HG02623 (cell line): ENCODE data around the gene KIF1A.

Source experiments
- ATAC-seq: cut with Tn5 transposase; IDR thresholded peaks from one replicate; pipeline ENCODE4 v1.9.1; 2021; ENCODE audit warnings: moderate library complexity; ENCODE audit not compliant: unreplicated experiment

Gene KIF1A, protein sequence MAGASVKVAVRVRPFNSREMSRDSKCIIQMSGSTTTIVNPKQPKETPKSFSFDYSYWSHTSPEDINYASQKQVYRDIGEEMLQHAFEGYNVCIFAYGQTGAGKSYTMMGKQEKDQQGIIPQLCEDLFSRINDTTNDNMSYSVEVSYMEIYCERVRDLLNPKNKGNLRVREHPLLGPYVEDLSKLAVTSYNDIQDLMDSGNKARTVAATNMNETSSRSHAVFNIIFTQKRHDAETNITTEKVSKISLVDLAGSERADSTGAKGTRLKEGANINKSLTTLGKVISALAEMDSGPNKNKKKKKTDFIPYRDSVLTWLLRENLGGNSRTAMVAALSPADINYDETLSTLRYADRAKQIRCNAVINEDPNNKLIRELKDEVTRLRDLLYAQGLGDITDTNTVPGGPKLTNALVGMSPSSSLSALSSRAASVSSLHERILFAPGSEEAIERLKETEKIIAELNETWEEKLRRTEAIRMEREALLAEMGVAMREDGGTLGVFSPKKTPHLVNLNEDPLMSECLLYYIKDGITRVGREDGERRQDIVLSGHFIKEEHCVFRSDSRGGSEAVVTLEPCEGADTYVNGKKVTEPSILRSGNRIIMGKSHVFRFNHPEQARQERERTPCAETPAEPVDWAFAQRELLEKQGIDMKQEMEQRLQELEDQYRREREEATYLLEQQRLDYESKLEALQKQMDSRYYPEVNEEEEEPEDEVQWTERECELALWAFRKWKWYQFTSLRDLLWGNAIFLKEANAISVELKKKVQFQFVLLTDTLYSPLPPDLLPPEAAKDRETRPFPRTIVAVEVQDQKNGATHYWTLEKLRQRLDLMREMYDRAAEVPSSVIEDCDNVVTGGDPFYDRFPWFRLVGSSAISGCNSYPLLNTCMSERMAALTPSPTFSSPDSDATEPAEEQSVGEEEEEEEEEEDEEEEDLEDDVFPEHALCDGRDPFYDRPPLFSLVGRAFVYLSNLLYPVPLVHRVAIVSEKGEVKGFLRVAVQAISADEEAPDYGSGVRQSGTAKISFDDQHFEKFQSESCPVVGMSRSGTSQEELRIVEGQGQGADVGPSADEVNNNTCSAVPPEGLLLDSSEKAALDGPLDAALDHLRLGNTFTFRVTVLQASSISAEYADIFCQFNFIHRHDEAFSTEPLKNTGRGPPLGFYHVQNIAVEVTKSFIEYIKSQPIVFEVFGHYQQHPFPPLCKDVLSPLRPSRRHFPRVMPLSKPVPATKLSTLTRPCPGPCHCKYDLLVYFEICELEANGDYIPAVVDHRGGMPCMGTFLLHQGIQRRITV (N-terminal part only)

DNA sequence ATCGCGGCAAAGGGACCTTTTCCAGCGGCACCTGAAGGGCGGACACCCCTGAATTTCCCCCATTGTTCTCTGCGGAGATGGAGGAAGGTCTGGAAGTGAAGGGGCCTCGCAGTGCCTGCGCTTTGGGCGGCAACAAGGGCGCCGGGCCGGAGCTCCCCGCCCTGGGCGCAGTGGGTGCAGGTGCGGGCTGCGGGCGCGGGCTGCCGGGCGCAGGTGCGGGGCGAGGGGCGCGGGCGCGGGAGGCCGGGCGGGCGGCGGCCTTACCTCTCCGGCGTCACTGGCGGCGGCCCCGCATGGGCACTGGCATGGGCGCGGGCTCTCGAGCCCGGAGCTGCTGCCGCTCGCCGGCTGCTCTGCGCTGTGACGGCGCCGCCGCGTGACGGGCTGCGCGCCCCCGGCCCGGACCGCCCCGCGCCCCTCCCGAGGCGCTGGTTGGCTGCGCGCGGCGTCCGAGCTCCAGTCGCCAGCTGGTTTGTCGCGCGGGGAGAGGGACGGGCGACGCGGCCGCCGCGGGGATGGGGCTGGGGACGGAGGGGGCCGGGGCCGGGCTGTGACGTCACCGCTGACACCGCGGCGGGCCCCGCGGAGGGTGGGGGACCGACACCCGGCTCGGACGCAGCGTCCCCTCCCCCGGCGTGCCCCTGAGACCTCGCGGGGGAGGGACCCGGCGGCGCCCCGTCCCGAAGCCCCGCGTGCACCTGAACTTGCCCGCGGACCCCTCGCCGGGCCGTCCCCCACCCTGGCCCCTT lies at the start of gene KIF1A:
Gene KIF1A, minus strand, starts transcription at position 362 of the 749 bp plus-strand sequence. CDS start 22,467 bp downstream, outside the sequence.
- no peak for ATAC-seq

DNA sequence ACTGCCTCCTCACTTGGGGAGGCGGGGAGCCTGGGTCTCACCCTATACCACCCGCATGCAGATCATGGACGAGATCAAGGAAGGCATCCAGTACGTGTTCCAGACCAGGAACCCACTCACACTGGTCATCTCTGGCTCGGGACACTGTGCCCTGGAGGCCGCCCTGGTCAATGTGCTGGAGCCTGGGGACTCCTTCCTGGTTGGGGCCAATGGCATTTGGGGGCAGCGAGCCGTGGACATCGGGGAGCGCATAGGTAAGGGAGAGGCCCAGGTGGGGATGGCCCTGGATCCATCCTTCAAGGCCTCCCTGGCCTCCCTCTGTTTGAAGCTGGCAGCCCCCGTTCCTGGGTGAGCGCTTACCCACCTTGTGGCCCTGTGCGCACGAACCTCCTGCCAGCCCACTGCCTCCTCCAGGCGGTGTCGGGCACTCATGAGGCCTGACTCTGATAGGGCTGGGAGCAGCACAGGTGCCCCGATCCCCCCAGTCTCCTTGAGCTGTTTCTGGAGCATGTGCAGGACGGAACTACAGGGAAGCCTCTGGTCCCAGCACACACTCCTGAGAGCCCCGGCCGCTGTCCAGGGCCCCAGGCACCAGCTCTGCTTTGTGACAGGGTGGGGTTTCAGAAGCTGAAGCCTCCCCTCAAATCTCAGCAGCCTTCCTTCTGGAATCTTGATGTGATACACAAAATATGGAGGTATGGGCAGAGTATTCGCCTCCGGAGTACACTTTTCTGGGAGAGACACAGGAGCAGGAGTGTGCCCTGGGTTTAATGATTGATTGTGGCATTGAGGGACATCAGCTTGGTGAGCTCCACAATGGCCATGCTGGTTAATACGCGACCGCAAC lies 49.3 kb upstream of the KIF1A start:
- no peak for ATAC-seq

DNA sequence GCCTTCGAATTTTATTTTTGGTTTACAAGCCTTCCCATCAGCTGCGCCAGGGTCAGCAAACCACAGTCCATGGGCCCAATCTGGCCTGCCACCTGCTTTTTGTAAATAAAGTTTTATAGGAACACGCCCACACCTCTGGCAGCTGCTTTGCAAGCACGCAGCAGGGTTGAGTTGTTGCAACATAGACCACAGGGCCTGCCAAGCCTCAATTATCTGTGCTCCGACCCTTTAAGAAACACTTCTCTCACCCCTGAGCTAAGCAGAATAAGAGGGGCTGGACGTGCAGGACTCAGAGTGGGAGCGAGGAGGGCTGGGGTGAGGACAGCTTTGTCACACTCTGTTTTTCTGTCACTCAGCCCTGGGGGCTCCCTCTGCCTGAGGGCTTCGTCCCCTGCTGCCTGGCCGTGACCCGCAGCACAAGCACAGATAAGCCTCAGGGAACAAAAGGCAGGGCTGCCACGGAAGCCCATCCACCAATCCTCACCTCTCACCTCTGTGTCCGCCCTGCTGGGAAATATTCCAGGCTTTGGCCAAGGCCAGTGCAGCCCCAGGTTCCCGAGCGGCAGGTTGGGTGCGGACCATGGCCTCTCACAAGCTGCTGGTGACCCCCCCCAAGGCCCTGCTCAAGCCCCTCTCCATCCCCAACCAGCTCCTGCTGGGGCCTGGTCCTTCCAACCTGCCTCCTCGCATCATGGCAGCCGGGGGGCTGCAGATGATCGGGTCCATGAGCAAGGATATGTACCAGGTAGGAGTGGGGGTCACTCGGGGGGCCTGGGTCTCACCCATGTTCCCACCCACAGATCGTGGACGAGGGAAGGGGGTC lies 48.5 kb upstream of the KIF1A start, which contains the start of gene AGXT:
Gene AGXT, plus strand, starts transcription at position 539 of the 823 bp plus-strand sequence. Its CDS starts 42 bp downstream, at position 581.
- ATAC-seq = no peak

DNA sequence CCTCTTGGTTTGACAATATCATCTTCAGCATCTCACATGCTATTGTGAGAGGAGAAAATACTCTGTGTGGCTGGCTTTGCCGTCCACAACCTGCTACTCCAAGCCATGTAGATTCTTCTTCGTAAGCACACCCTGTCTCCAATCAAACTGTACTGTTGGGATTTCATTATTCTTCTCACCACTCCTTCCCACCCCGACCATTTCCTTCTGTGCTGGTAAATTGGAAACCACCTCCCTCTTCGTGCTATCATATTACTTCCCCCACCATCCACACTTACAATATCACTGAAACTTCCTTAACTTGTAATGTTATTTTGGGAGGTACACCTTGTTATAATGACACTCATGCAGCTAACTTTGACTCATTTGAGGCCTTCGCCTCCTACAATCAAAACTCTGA lies 45.4 kb upstream of the KIF1A start:
- no peak for ATAC-seq

DNA sequence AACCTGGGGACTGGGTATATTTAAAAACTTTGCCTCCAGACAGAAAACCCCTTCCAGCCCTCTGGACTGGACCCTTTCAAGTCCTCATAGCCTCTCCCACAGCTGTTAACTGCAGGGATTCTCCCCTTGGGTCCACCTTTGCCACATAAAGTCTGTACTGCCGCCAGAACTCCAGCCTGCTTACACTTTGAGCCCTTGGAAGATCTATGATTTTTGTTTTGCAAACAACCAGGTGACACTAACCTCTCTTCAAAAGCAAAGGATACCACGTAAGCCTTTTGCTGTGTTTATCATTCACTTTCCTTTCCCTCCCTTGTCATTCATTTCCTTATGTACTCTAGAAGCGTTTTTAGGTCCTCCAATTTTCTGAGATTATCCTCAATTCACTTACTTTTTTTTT lies 44.5 kb upstream of the KIF1A start:
- ATAC-seq = no peak

DNA sequence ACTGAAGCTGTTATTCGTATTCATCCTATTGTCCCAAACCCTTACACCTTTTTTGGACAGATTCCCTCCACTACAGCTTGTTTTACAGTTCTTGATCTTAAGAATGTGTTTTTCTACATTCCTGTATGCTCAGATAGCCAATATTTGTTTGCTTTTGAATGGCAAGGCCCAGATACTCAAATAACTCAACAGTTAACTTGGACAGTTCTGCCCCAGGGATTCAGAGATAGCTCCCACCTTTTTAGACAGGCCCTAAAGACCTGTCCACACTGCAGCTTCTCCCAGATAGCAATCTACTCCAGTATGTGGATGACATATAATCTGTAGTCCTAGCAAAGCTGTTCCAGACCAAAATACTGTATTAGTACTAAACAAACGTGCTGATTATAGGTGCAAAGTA lies 41.5 kb upstream of the KIF1A start:
- no peak for ATAC-seq

DNA sequence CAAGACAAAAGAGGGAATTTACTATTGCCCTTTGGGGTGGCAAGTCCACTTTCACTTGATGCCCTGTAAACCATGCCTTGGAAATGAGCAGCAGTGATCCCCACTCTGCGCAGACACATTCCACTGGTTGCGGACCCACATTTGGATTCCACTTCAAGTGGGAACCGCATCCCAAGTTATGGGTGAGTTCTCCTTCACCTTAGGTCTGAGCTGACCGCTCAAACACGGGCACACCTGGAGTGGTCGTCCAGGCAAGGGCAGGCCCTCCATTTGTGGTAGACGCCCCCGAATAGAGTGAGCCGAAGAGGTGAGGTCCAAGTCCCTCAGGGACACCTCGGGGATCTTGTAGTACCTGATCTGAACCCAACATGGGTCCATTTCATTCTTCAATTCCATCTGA lies 38.9 kb upstream of the KIF1A start:
- ATAC-seq = no peak

DNA sequence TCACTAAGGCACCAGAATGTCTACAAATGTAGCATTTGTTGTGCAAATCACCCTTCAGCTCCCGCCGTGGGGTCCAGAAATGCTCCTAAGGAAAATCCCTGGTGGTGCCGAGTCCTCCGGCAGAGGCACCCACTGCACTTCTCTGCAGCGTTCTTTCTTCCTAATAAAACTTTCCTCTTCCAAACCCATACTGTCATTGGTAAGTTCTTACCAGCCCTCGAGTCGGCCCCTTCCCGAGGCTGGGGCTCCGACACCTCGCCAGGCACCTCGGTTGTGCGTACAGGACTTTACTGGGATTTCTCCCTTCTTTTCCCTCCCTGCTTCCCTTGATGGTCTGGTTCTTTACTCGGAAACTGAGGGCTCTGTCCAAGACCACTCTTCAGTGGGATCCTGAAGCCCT lies 38.3 kb upstream of the KIF1A start:
- no peak for ATAC-seq

DNA sequence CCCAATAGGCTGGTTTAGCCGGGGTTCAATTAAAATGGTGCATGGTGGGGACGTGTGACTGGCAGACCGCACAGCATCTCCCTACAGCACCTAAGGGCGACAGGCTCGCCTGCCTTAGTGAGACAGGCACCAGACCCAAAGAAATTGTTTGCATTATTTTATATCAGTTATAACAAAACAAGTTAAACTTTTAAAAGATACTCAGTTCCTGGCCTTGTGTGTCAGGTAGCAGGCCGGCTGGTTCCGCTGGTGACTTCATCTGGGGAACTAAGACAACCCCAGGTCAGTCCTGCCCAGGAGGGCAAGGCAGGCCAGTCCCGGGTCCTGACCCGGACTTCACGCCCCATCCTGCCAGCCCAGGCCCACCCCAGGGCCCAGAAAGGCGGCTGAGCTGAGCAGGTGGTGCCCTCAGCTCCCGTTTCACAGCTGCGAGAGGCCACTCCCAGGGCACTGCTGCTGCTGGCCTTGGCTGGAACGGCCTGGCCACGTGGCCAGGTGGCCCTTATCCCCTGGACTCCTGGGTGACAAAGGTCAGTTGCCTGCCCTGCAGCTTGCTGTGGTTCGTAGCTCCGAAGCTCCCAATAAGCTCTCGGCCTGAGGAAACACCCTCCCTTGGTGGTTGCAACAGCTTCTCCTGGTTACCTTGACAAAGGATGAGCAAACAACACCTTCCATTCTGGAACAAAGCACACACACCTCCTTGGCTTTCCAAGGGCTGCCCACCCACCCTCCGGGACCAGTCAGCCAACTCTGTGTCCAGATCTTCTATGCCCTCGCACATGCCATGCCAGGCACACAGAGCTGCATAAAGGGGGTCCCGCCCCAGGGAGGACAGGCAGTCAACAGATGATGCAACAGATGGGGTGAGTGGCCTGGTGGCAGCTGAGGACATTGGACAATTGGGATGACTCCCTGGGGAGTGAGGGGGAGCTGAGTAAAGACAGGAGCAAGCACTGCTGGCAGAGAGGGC lies 37.3 kb upstream of the KIF1A start:
- no peak for ATAC-seq

DNA sequence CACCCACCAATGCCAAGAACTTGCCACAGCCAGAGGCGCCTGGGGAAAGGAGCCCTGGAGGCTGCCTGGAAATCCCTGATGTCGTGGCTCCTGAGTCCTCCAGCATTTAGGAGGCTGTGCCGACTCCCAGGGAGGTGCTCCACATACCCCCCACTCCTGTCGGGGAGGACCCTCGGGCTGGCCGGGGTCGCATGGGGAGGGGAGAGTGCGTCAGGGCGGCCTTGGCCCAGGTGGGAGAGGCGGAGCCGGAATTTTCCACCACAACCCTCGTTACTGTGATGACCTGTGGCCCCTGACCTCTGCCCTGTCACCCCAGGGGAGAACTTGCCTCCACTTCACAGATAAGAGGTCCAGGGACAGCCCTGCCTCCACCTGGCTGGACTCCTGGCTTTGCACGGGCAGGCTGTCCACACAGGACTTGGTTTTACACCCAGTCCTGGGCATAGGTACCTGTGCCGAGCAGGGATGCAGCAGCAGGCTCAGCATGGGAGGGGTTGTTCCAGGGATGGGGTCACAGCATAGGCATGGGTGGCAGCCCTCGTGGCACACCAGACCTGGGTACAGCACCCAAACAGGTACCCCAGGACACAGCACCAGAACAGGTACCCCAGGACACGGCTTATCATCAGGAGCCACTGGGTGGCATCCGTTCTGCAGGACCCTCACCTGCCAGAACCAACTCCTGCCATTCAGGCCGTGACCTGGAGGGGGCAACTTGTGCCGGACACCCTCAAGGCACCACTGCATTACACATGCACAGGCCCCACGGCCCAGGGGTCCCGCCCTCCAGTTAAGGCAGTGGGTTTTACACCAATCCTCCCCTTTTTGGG lies 36.3 kb upstream of the KIF1A start:
- ATAC-seq = no peak

DNA sequence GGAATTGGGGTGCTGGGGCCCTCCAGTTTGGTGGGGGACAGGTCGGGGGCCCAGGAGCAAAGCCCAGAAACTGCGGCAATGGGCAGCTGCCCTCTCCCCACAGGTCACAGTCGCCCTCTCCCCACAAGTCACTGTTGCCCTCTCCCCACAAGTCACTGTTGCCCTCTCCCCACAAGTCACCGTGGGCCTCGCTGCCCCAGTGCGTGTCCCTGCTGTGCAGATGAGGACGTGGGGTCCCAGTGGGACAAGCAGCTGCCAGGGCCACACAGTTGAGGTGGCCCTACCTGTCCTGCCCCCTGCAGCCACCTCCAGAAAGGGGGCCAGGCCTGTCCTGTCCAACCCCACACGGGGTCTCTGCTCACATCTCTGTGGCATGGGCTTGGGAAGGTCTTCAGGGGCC lies 35.7 kb upstream of the KIF1A start:
- no peak for ATAC-seq

DNA sequence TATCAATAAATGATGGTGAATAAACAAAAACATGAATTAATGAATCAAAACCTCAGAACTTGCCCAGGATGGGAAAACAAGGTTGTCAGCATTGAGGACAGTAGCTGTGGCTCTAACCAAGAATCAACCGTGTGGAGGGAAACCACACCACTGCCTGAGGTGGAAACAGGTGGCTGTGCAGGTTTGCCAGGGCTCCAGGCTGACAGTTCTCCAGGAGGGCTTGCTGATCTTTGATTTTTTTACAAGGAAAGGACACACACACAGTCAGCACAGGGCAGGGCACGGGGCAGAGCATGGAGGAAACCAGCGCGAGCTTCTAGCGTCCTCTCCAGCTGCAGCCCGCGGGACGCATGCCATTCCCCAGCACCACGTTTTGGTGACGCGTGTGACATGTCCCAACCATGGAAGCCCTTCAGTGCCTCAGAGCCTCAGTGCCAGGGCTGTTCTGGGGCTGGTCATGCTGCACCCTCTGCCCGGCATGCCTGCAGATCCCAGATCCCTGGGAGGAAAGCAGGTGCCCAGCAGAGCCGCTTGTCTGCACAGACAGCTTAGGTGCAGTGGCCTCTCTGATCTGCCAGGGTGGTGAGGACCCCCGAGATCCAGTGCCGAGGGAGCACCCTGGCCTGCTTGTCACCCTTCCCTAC lies 32.8 kb upstream of the KIF1A start:
- ATAC-seq = no peak

DNA sequence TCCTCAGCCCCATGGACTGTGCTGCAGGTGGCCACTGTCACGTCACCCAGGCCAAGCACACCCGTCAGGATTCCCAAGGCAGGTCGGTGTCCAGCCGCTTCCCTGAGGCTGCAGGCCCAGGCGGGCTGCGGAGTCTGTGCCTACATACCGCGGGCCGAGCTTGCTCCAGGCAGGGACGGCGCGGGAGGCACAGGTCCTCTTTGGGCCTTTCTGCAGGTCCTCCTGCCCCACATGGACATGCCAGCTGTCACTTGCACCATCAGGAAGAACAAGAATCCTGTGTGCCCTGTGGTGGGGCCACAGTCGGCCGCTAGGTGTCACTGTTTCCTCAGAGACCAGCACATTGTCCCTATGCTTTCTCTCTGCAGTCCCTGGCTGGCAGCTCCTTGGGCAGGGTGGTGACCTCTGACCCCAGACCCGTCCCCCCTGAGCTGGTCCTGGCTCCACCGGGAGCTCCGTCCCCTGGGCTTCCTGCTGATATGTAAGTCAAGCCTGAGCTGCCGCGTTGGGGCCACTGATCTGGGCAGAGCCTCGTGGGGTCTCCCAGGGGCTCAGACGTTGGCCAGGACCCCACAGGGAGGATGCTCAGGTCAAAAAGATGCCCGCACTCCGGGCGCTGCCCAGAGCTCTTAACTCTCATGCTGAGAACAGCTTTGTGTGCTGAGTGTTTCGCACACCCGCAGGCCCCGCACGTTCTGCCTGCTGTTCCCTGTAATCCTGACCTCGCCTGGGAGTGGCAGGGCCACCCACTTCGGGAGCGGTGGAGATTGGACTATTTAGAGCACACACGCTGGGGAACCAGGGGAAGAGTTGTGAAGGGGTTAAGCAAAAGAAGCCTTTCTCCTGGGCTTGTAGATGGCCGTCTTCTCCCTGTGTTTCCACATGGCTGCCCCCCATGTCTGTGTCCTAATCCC lies 31.3 kb upstream of the KIF1A start:
- no peak for ATAC-seq

DNA sequence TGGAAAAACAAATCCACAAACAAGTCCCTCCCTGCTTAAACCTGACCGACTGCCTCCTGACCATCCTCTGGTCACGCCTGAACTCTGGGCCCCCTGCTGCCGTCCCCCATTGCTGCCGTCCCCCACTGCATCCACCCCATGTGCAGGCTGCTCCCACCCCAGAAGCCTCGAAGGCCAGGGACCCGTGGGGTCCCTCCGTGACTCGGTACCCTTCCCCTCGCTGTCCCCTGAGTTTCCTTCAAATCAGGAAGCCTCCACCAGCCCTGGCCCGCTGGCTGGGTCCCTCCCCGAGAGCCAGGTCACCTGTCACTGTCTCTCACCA lies 30.7 kb upstream of the KIF1A start:
- no peak for ATAC-seq

DNA sequence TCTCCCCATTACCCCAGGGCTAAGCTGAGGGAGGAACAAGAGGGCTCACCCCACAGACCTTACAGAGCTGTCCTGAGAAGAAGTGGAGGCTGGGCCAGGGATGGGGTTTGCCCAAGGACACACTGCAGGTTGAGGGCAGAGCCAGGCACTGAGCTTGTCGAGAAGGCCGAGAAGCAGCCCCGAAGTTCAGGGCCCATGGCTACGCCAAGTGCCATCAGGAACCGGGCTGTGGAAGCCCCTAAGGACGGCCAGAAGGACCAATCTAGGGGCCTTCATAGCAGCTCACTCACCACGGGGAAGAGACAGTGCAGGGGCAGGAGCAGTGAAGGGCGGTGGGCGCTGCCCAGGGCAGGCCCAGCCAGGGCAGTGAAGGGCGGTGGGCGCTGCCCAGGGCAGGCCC lies 30.0 kb upstream of the KIF1A start:
- ATAC-seq = no peak
